B cell (primary cell): ENCODE measurements around the gene MFAP1. TPM values are rescaled to one million over a fixed set of nuclear protein-coding genes. Genes with fewer than 3 reads are reported as not detected.
"Not testable (repeated sequence)": the region's sequence is repeated elsewhere in the genome, so short reads cannot be mapped to it uniquely, and the experiment has no call there.

Experiments
- ATAC-seq: fragments of 200-7000 bp; cut with Tn5 transposase; one replicate; pipeline ENCODE4 v1.10.0; 2021; ENCODE audit warnings: low read depth, mild to moderate bottlenecking, moderate number of reproducible peaks, moderate library complexity
- CTCF ChIA-PET: fragments of 350-600 bp; sonication (Branson Sonifier 250); formaldehyde crosslinking; loops from one replicate; lab custom pipeline; 2021; ENCODE audit warnings: antibody characterized with exemption, inconsistent platforms; lab: Charles Lee
- POLR2A ChIA-PET: fragments of 350-600 bp; sonication (Branson Sonifier 250); formaldehyde crosslinking; loops from one replicate; lab custom pipeline; 2021; ENCODE audit warnings: antibody characterized with exemption; lab: Charles Lee
- DNase-seq: peaks from one replicate; pipeline ENCODE4 v3.0.0; 2013
- H2AFZ ChIP-seq: 2 replicates; pipeline ENCODE4 v1.6.1; 2012; ENCODE audit warnings: mild to moderate bottlenecking, low read depth, low read length; ENCODE audit not compliant: insufficient read depth, poor library complexity, severe bottlenecking
- H3K27ac ChIP-seq, 2 donors: 1 replicate in 1 of 2; 2 replicates in 1 of 2; pipeline ENCODE4 v1.5.1; 2012 to 2013; ENCODE audit warnings: low read length in 2 of 2, mild to moderate bottlenecking in 2 of 2, moderate library complexity in 1 of 2
- H3K27me3 ChIP-seq, 4 experiments: fragments of 200-600 bp in 1 of 4; sonication (generic) in 1 of 4; replicated peaks in 1 of 4; 1 replicate in 2 of 4; 2 replicates in 2 of 4; pipeline versions ENCODE4 v1.6.1 to v1.7.0; 2013 to 2016; ENCODE audit warnings: low read length in 3 of 4, mild to moderate bottlenecking in 2 of 4, mixed read lengths in 1 of 4, moderate library complexity in 1 of 4; ENCODE audit not compliant: insufficient read depth in 4 of 4, control insufficient read depth in 3 of 4; ENCODE audit errors: control extremely low read depth in 1 of 4
- H3K36me3 ChIP-seq, 2 experiments: replicated peaks in 1 of 2; 1 replicate in 1 of 2; 2 replicates in 1 of 2; pipeline versions ENCODE4 v1.6.1 to v1.7.1; 2013; ENCODE audit warnings: low read length in 1 of 2; ENCODE audit not compliant: insufficient read depth in 2 of 2, control insufficient read depth in 1 of 2; ENCODE audit errors: control extremely low read depth in 1 of 2, extremely low read depth in 1 of 2
- H3K4me1 ChIP-seq, 2 donors: fragments of 200-600 bp in 1 of 2; sonication (generic) in 1 of 2; 1 replicate in 1 of 2; 2 replicates in 1 of 2; pipeline versions ENCODE4 v1.5.1 to v1.6.1; 2013 to 2017; ENCODE audit warnings: low read length in 2 of 2; ENCODE audit not compliant: control insufficient read depth in 2 of 2, insufficient read depth in 2 of 2
- H3K4me2 ChIP-seq: replicated peaks from 2 replicates; pipeline ENCODE3; 2012; ENCODE audit warnings: mild to moderate bottlenecking, low read depth, low read length; ENCODE audit not compliant: poor library complexity, severe bottlenecking
- H3K4me3 ChIP-seq, 5 experiments: fragments of 200-600 bp in 1 of 5; sonication (generic) in 1 of 5; 1 replicate in 3 of 5; 2 replicates in 2 of 5; pipeline versions ENCODE4 v1.5.1 to v1.7.0; 2011 to 2016; ENCODE audit warnings: low read length in 4 of 5, mild to moderate bottlenecking in 4 of 5, low read depth in 2 of 5, control low read depth in 1 of 5, moderate library complexity in 1 of 5; ENCODE audit not compliant: insufficient read depth in 1 of 5; ENCODE audit errors: control extremely low read depth in 1 of 5, extremely low read depth in 1 of 5
- H3K79me2 ChIP-seq: fragments of 200-600 bp; sonication (generic); one replicate; pipeline ENCODE4 v1.6.0; 2016; ENCODE audit warnings: low read length; ENCODE audit not compliant: control insufficient read depth, insufficient read depth
- H3K9ac ChIP-seq: fragments of 200-600 bp; sonication (generic); 2 replicates; pipeline ENCODE4 v1.6.1; 2017; ENCODE audit warnings: mild to moderate bottlenecking, low read length, moderate library complexity
- H3K9me3 ChIP-seq, 3 donors: one replicate each; pipeline versions ENCODE4 v1.6.1 to v1.7.1; 2013; ENCODE audit warnings: low read length in 2 of 3; ENCODE audit not compliant: control insufficient read depth in 2 of 3, insufficient read depth in 1 of 3; ENCODE audit errors: control extremely low read depth in 1 of 3
- H4K20me1 ChIP-seq: 2 replicates; pipeline ENCODE4 v1.6.0; 2012; ENCODE audit warnings: mild to moderate bottlenecking, low read length; ENCODE audit not compliant: insufficient read depth, control insufficient read depth, poor library complexity, severe bottlenecking
- H3K27ac Mint-ChIP-seq: one replicate; pipeline ENCODE4 v1.8.0; 2021; ENCODE audit warnings: mixed read lengths
- H3K27me3 Mint-ChIP-seq: one replicate; pipeline ENCODE4 v1.8.0; 2021; ENCODE audit warnings: mixed read lengths
- H3K4me1 Mint-ChIP-seq: one replicate; pipeline ENCODE4 v1.8.0; 2021; ENCODE audit warnings: mixed read lengths
- H3K4me3 Mint-ChIP-seq: one replicate; pipeline ENCODE4 v1.8.0; 2021; ENCODE audit warnings: mixed read lengths
- H3K9me3 Mint-ChIP-seq: one replicate; pipeline ENCODE4 v1.8.0; 2022; ENCODE audit warnings: mixed read lengths; ENCODE audit not compliant: insufficient read depth
- CTCF ChIP-seq: fragments of 200-600 bp; IDR thresholded peaks from one replicate; pipeline ENCODE4 v1.8.0; 2022; ENCODE audit warnings: antibody characterized with exemption, mild to moderate bottlenecking
- EZH2 ChIP-seq: IDR thresholded peaks from 2 replicates; pipeline ENCODE4 v1.6.1; 2012; ENCODE audit warnings: borderline replicate concordance, low read depth, mild to moderate bottlenecking, moderate library complexity, low read length; ENCODE audit not compliant: insufficient read depth, poor library complexity, severe bottlenecking
- WGBS: methylation state at CpG from one replicate; pipeline ENCODE4 v1.1.5; 2013; ENCODE audit warnings: missing lambda C conversion rate; ENCODE audit not compliant: insufficient coverage; 5-methylcytosine and 5-hydroxymethylcytosine counted together
- intact Hi-C: fragments of 100-400 bp; cut with micrococcal nuclease; formaldehyde crosslinking; loops from one replicate; pipeline ENCODE4 v1.10.0; 2022
- polyA plus RNA-seq: library from polyadenylated mRNA; depleted of rRNA; stranded (reverse); fragments of >200 nt; gene quantifications from 2 replicates; pipeline ENCODE4 v1.2.3, GENCODE V29; 2012
- total RNA-seq, 2 donors: library from RNA; stranded (reverse); fragments of 120-200 nt in 1 of 2; gene quantifications; 1 replicate in 1 of 2; 2 replicates in 1 of 2; pipeline versions ENCODE4 v1.2.3 to v1.2.4, GENCODE V29; 2013 to 2022

Gene MFAP1
- total and polyA plus RNA-seq, 2 donors (not counting 1 experiment from before 2014, with no cell fraction given), result 3.4 to 22.1 TPM

DNA sequence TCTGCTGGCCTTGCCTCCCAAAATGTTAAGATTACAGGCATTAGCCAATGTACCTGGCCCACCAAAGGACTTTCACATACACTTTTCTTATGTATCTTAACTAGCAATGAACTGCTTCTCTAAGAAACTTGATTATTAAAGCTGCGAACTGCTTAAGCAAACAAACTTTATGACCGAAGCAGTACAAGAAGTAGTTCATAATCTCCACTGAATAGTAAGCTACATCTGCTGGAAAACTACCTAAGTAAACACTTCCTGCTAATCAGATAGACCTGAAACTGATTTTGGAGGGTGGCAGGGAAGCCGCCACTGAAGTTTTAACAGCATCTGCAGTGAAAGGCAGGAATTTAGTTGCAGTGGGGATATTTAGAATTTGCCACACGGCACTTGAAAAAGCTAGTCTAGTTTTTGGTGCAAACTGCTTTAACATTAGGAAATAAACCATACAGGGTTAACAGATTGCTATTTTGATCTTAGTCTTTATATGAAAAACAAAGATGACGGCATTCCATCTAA is 16.0 kb downstream of the MFAP1 start:
- peaks cover 6% of the 10 kb centered on the region for H4K20me1 ChIP-seq
- POLR2A ChIA-PET, result interaction anchor here (0.7 to 2.0 kb wide), 8 partner anchors 8 to 59 kb away, joined by 3 to 15 read pairs (median 6); partner anchors contain the start of genes ELL3, HYPK, MFAP1 and SERF2
- CTCF ChIA-PET, result interaction anchor here (0.8 to 2.2 kb wide), 10 partner anchors 8 to 54 kb away, joined by 3 to 16 read pairs (median 6); partner anchors contain the start of genes ELL3, HYPK, MFAP1 and SERINC4
- no peaks in the 10 kb centered on the region for H3K79me2 ChIP-seq
- Mint-ChIP-seq H3K4me3 (peak overlapping the region; percentile 68), H3K4me1 (peaks cover 25% of the 10 kb centered on the region), H3K9me3 (no peaks in the 10 kb centered on the region), H3K27me3 (no peaks in the 10 kb centered on the region), H3K27ac (peak overlapping the region; percentile 95)
- DNase-seq (peak; percentile 44), ATAC-seq (no peak)
- intact Hi-C loops, result loop anchor here (5.0 kb wide), 1 partner anchor 61 kb away; the partner anchor contains the start of gene PDIA3
- no peak for TF ChIP-seq CTCF
- TF ChIP-seq EZH2, result no peak
- H3K27ac ChIP-seq, result peak overlapping the region; percentile 84 to 93
- peaks cover 28 to 31% of the 10 kb centered on the region in 2 donors for H3K4me1 ChIP-seq
- WGBS, result 71% methylated on average over 1 of the region's 5 CpGs
- H3K36me3 ChIP-seq, result peaks cover 3 to 62% of the 10 kb centered on the region in 2 experiments
- H3K9ac ChIP-seq, result peak overlapping the region; percentile 40
- H3K9me3 ChIP-seq, result no peaks in the 10 kb centered on the region
- H3K4me2 ChIP-seq, result peak overlapping the region; percentile 58
- H3K27me3 ChIP-seq, result no peaks in the 10 kb centered on the region
- peak overlapping the region in 1 of 5 experiments; percentile 17 for H3K4me3 ChIP-seq
- H2AFZ ChIP-seq, result no peak overlapping the region

DNA sequence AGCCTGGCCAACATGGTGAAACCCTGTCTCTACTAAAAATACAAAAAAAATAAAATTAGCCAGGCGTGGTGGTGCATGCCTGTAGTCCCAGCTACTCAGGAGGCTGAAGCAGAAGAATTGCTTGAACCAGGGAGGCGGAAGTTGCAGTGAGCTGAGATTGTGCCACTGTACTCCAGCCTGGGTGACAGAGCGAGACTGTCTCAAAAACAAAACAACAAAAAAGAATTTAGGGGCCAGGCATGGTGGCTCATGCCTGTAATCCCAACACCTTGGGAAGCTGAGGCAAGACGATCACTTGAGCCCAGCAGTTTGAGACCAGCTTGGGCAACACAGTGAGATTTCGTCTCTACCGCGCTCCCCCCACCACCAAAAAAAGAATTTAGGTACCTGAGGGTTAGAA is 21.8 kb downstream of the MFAP1 start:
- H3K27me3 Mint-ChIP-seq, H3K27ac ChIP-seq, H3K4me3 Mint-ChIP-seq, POLR2A ChIA-PET, H3K27me3 ChIP-seq, CTCF ChIA-PET, H2AFZ ChIP-seq, H3K4me2 ChIP-seq, H3K9ac ChIP-seq, H3K4me3 ChIP-seq, DNase-seq, H3K9me3 ChIP-seq, H3K9me3 Mint-ChIP-seq, H4K20me1 ChIP-seq, H3K27ac Mint-ChIP-seq, ATAC-seq: not testable (repeated sequence)
- H3K4me1 Mint-ChIP-seq, result peaks cover 37% of the 10 kb centered on the region
- WGBS, result 100% methylated on average over 4 of the region's 7 CpGs
- H3K79me2 ChIP-seq, result peaks cover 28% of the 10 kb centered on the region
- H3K36me3 ChIP-seq, result peaks cover 0 to 45% of the 10 kb centered on the region in 2 experiments
- intact Hi-C loops, result loop anchor here (5.0 kb wide), 1 partner anchor 35 kb away; no protein-coding TSS in a partner anchor
- H3K4me1 ChIP-seq, result peaks cover 16 to 28% of the 10 kb centered on the region in 2 donors
